ENCODE results near the gene CNPY1. TPM values are rescaled to one million over a fixed set of nuclear protein-coding genes. Genes with fewer than 3 reads are reported as not detected.

Gene CNPY1
- total RNA-seq, 4 donors from 2014 or later = not detected

DNA sequence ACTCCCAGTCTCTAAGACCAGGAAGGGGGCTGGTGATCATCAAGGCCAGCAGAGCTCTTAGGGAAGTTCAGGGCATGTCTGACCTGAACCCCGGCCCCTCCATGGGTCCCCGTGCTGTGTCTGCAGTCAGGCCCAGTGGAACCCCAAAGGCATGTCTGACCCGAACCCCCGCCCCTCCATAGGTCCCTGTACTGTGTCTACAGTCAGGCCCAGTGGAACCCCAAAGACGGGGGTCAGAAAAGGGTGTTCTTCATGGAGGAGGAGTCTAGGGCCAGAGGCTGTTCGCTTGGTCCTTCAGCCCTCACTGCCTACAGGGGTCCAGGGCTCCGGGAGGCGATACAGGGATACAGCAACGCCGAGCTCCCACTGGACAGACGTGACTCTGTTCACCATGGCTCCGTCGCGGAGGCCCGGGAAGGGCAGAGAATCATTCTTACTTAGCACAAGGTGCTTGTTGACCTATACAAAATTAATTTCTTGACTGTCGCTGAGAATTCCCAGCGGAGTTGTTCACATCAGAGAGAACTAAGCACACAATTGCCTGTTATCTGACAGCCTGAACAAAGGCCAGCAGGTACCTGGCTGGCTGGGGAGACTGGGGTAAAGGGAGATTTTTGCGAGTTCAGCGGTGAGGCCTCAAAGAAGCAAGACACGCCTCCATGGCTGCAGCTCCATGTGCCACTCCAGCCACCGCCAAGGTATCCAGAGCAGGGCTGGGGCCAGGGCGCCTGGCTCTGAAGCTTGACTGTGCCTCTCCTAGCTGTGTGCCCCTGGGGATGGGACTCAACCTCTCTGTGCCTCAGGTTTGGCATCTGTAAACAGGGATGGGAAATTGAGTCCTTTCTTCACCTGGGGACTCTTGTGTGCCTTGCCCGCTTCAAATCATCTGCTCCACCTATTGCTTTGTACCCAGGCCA is 61.6 kb downstream of the CNPY1 start:
- 79 to 86% methylated on average over 19 to 22 of the region's 23 CpGs for WGBS, 2 donors
- intact Hi-C loops (cut with DNase I) = no loop called here
- no peaks in the 10 kb centered on the region for H3K36me3 ChIP-seq
- TF ChIP-seq CTCF (IDR thresholded peaks at IDR 0.05) = no peak
- no peak for TF ChIP-seq POLR2A (IDR thresholded peaks at IDR 0.05)
- H3K27me3 ChIP-seq = no peaks in the 10 kb centered on the region
- no peak for DNase-seq
- no peaks in the 10 kb centered on the region for H3K4me1 ChIP-seq
- H3K27ac ChIP-seq = no peak overlapping the region
- no peaks in the 10 kb centered on the region for H3K9me3 ChIP-seq
- no peak overlapping the region for H3K4me3 ChIP-seq (replicated peaks in 1 of 3)

- no peaks in the 10 kb centered on the region for H3K9me3 ChIP-seq
- no peak overlapping the region for H3K4me3 ChIP-seq (replicated peaks in 1 of 3)
- WGBS, 2 donors = 72 to 86% methylated on average over 16 of the region's 16 CpGs
- H3K36me3 ChIP-seq = no peaks in the 10 kb centered on the region
- DNase-seq = no peak
- intact Hi-C loops (cut with DNase I) = no loop called here
- no peak overlapping the region for H3K27ac ChIP-seq
- H3K4me1 ChIP-seq = no peaks in the 10 kb centered on the region
- H3K27me3 ChIP-seq = no peaks in the 10 kb centered on the region
- TF ChIP-seq CTCF (IDR thresholded peaks at IDR 0.05) = no peak
- TF ChIP-seq POLR2A (IDR thresholded peaks at IDR 0.05) = no peak
Observed at GRCh38 chr7:155483868-155484325, 62.5 kb downstream of the CNPY1 start.

GRCh38 chr7:155483245-155483644 is 63.1 kb downstream of the CNPY1 start:
- Histone ChIP-seq H3K9me3 (no peaks in the 10 kb centered on the region), H3K4me1 (no peaks in the 10 kb centered on the region), H3K27ac (no peak overlapping the region), H3K36me3 (no peaks in the 10 kb centered on the region), H3K4me3 (replicated peaks in 1 of 3) (no peak overlapping the region), H3K27me3 (no peaks in the 10 kb centered on the region)
- intact Hi-C loops (cut with DNase I) = no loop called here
- 45 to 46% methylated on average over 13 of the region's 13 CpGs for WGBS, 2 donors
- TF ChIP-seq CTCF (IDR thresholded peaks at IDR 0.05) (no peak), POLR2A (IDR thresholded peaks at IDR 0.05) (no peak)
- DNase-seq = no peak

DNA sequence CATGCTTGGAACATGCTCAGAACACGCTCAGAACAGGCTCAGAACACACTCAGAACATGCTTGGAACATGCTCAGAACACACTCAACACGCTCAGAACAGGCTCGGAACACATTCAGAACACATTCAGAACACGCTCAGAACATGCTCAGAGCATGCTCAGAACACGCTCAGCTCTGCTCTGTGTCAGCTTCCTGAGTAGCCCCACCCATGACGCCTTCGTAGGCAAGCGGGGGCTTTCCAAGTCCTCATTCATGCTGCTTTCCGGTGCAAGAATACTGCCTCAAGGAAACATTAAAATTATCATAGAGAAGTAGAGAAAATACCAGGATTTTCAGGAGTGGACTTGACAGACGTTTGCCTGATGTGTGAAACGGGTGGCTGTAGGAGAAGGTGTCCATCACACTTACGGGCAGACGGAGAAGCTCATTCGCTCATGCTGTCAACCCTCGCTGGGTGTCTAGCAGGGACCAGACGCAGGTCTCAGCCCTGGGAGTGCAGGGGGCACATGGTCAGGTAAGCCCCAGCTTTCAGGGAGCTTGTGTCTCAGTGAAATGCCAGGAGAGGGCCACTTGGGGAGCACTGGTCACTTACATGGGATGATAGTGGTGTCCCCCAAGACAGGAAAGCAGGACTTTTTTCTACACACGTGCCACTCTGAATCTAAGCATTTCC is 63.7 kb downstream of the CNPY1 start:
- TF ChIP-seq POLR2A (IDR thresholded peaks at IDR 0.05) = no peak
- no peak for TF ChIP-seq CTCF (IDR thresholded peaks at IDR 0.05)
- H3K27ac ChIP-seq = no peak overlapping the region
- no peak for DNase-seq
- H3K4me1 ChIP-seq = no peaks in the 10 kb centered on the region
- intact Hi-C loops (cut with DNase I) = no loop called here
- no peaks in the 10 kb centered on the region for H3K27me3 ChIP-seq
- H3K9me3 ChIP-seq = no peaks in the 10 kb centered on the region
- no peaks in the 10 kb centered on the region for H3K36me3 ChIP-seq
- H3K4me3 ChIP-seq (replicated peaks in 1 of 3) = no peak overlapping the region
- WGBS, 2 donors = 61 to 67% methylated on average over 17 of the region's 17 CpGs

DNA sequence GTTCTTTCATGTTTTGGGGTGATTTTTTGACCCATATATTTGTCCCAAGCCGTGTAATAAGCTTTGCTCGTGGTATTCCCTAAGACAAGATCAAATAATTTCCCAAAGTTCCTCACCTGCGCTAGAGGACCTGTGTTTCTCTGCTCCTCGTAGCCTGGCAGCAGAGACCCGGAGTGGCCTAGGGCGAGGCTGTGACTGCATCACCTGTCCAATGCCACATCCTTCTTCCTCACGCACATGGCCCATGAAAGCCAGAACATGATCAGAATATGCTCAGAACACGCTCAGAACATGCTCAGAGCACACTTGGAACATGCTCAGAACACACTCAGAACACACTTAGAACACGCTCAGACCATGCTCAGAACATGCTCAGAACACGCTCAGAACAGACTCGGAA is 64.6 kb downstream of the CNPY1 start:
- TF ChIP-seq POLR2A (IDR thresholded peaks at IDR 0.05) = no peak
- TF ChIP-seq CTCF (IDR thresholded peaks at IDR 0.05) = no peak
- no peak overlapping the region for H3K4me3 ChIP-seq (replicated peaks in 1 of 3)
- no peak overlapping the region for H3K27ac ChIP-seq
- WGBS, 2 donors = 87 to 91% methylated on average over 11 of the region's 11 CpGs
- H3K36me3 ChIP-seq = no peaks in the 10 kb centered on the region
- no peaks in the 10 kb centered on the region for H3K4me1 ChIP-seq
- no peaks in the 10 kb centered on the region for H3K27me3 ChIP-seq
- DNase-seq = no peak
- no peaks in the 10 kb centered on the region for H3K9me3 ChIP-seq
- intact Hi-C loops (cut with DNase I) = no loop called here

Measured in thyroid gland (tissue), 4 donors.